Activated CD8-positive, alpha-beta memory T cell treated with anti-CD3 and anti-CD28 coated beads, Interleukin-2, amount 50 U/mL, for 1 hour (primary cell): ENCODE measurements around the gene FGGY.
"Not testable (repeated sequence)": the region's sequence is repeated elsewhere in the genome, so short reads cannot be mapped to it uniquely, and the experiment has no call there.

Experiments
- DNase-seq: peaks from one replicate; pipeline ENCODE4 v3.0.0-alpha.2; 2020; ENCODE audit errors: extremely low read depth

Gene FGGY

GRCh38 chr1:59701376-59701775, 404.5 kb downstream of the FGGY start:
- DNase-seq: no peak

- no peak for DNase-seq
Observed at GRCh38 chr1:59703226-59703917, 406.5 kb downstream of the FGGY start.

- DNase-seq: no peak
Observed at GRCh38 chr1:59703918-59704378, 407.1 kb downstream of the FGGY start.

GRCh38 chr1:59704716-59705115, 407.8 kb downstream of the FGGY start:
- DNase-seq: no peak

GRCh38 chr1:59705466-59706302, 408.8 kb downstream of the FGGY start:
- DNase-seq: no peak

GRCh38 chr1:59706303-59706599, 409.4 kb downstream of the FGGY start:
- no peak for DNase-seq

- DNase-seq: no peak
Observed at GRCh38 chr1:59707178-59707791, 410.4 kb downstream of the FGGY start.

GRCh38 chr1:59709333-59709732, 412.4 kb downstream of the FGGY start:
- DNase-seq: no peak

GRCh38 chr1:59710920-59711319, 414.0 kb downstream of the FGGY start:
- not testable (repeated sequence) for DNase-seq

- DNase-seq: no peak
Observed at GRCh38 chr1:59714219-59714618, 417.3 kb downstream of the FGGY start.

- DNase-seq: no peak
Observed at GRCh38 chr1:59714966-59715365, 418.1 kb downstream of the FGGY start.

GRCh38 chr1:59716832-59717231, 419.9 kb downstream of the FGGY start:
- DNase-seq: no peak

GRCh38 chr1:59718064-59718988, 421.4 kb downstream of the FGGY start:
- no peak for DNase-seq

- no peak for DNase-seq
Observed at GRCh38 chr1:59718989-59719360, 422.1 kb downstream of the FGGY start.

GRCh38 chr1:59720326-59721115, 423.6 kb downstream of the FGGY start:
- no peak for DNase-seq

- DNase-seq: no peak
Observed at GRCh38 chr1:59730302-59730701, 433.4 kb downstream of the FGGY start.

- no peak for DNase-seq
Observed at GRCh38 chr1:59730759-59731478, 434.0 kb downstream of the FGGY start.

- DNase-seq: no peak
Observed at GRCh38 chr1:59731591-59731990, 434.7 kb downstream of the FGGY start.

- DNase-seq: no peak
Observed at GRCh38 chr1:59732214-59732955, 435.5 kb downstream of the FGGY start.
